ENCODE measurements around the gene ULBP3.
"Not testable (repeated sequence)": the region's sequence is repeated elsewhere in the genome, so short reads cannot be mapped to it uniquely, and the experiment has no call there.

The ULBP3 gene

GRCh38 chr6:150043096-150043495, 25.8 kb downstream of the ULBP3 start:
- DNase-seq (ENCODE audit: low read depth) = no peak

- no peak for DNase-seq (ENCODE audit: low read depth)
These were observed 30.5 kb downstream of the ULBP3 start for GRCh38 chr6:150038202-150039062.

GRCh38 chr6:150037526-150038201, 31.3 kb downstream of the ULBP3 start:
- DNase-seq (ENCODE audit: low read depth) = no peak

GRCh38 chr6:150036081-150036480, 32.8 kb downstream of the ULBP3 start:
- DNase-seq (ENCODE audit: low read depth) = no peak

- no peak for DNase-seq (ENCODE audit: low read depth)
These were observed 35.6 kb downstream of the ULBP3 start for GRCh38 chr6:150033207-150033771.

GRCh38 chr6:150032598-150032997, 36.3 kb downstream of the ULBP3 start:
- DNase-seq (ENCODE audit: low read depth) = no peak

GRCh38 chr6:150030611-150031010, 38.3 kb downstream of the ULBP3 start:
- no peak for DNase-seq (ENCODE audit: low read depth)

- no peak for DNase-seq (ENCODE audit: low read depth)
These were observed 39.2 kb downstream of the ULBP3 start for GRCh38 chr6:150029749-150030148.

GRCh38 chr6:150029276-150029675, 39.6 kb downstream of the ULBP3 start:
- no peak for DNase-seq (ENCODE audit: low read depth)

- DNase-seq (ENCODE audit: low read depth) = no peak
These were observed 40.1 kb downstream of the ULBP3 start for GRCh38 chr6:150028799-150029198.

- DNase-seq (ENCODE audit: low read depth) = no peak
These were observed 40.9 kb downstream of the ULBP3 start for GRCh38 chr6:150027806-150028565.

GRCh38 chr6:150026976-150027805, 41.7 kb downstream of the ULBP3 start:
- no peak for DNase-seq (ENCODE audit: low read depth)

GRCh38 chr6:150025201-150025917, 43.6 kb downstream of the ULBP3 start, which contains the start of gene RAET1L:
RAET1L (minus strand) TSS chr6:150025532; CDS start chr6:150025471, 61 bp downstream.
- DNase-seq (ENCODE audit: low read depth) = no peak

GRCh38 chr6:150024646-150025155, 44.2 kb downstream of the ULBP3 start:
- no peak for DNase-seq (ENCODE audit: low read depth)

GRCh38 chr6:150024021-150024420, 44.9 kb downstream of the ULBP3 start:
- DNase-seq (ENCODE audit: low read depth) = not testable (repeated sequence)

GRCh38 chr6:150021870-150022269, 47.1 kb downstream of the ULBP3 start:
- DNase-seq (ENCODE audit: low read depth) = not testable (repeated sequence)

- DNase-seq (ENCODE audit: low read depth) = no peak
These were observed 49.9 kb downstream of the ULBP3 start for GRCh38 chr6:150018846-150019580.

GRCh38 chr6:150017186-150017521, 51.8 kb downstream of the ULBP3 start:
- DNase-seq (ENCODE audit: low read depth) = not testable (repeated sequence)

- peak; percentile 46 for DNase-seq (ENCODE audit: low read depth)
These were observed 52.4 kb downstream of the ULBP3 start for GRCh38 chr6:150016324-150017185.

All from activated gamma-delta T cell treated with anti-CD3 and anti-CD28 coated beads, Interleukin-2, amount 50 U/mL, for 16 hours (primary cell).